Activated effector memory CD4-positive, alpha-beta T cell treated with Interleukin-2 at 50 U/mL for 16 hours (primary cell): ENCODE measurements around the gene MYOC.
A peak's percentile ranks its signal among the peaks of the same experiment; 100 is the strongest.
"Not testable (repeated sequence)": the region's sequence is repeated elsewhere in the genome, so short reads cannot be mapped to it uniquely, and the experiment has no call there.

ENCODE experiments used
- DNase-seq: peaks from one replicate; pipeline ENCODE4 v3.0.0-alpha.2; 2020

The MYOC gene

DNA sequence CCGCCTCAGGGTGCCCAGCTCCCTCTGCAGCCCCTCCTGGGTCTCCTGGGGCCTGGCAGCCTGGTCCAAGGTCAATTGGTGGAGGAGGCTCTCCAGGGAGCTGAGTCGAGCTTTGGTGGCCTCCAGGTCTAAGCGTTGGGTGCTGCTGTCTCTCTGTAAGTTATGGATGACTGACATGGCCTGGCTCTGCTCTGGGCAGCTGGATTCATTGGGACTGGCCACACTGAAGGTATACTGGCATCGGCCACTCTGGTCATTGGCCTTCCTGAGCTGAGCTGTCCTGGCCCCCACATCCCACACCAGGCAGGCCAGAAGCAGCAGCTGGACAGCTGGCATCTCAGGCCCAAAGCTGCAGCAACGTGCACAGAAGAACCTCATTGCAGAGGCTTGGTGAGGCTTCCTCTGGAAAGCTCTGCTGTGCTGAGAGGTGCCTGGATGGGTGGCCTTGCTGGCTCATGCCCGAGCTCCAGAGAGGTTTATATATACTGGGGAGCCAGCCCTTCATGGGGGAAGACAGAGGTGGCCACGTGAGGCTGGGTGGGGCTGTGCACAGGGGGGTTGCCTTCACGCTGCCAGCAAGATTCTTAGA is at the start of gene MYOC:
MYOC (minus strand) TSS at position 455 of the 589 bp plus-strand sequence; CDS start at position 378, 77 bp downstream.
- DNase-seq, result no peak

DNA sequence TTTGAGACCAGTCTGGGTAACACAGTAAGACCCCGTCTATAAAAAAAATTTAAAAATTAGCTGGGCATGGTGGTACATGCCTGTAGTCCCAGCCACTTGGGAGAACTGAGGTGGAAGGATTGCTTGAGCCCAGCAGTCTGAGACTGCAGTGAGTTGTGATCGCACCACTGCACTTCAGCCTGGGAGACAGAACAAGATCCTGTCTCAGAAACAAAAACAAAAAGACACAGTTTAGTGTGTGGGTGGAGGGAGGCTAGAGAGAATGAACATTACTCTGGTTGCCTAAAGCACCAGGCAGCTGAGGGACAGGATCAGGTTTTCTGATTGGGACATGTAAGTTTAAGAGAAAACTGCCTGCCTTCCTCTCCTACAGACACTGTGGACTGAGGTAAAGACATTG is 47.0 kb upstream of the MYOC start:
- no peak for DNase-seq

- not testable (repeated sequence) for DNase-seq
These were observed 43.3 kb upstream of the MYOC start for GRCh38 chr1:171695772-171696171.

DNA sequence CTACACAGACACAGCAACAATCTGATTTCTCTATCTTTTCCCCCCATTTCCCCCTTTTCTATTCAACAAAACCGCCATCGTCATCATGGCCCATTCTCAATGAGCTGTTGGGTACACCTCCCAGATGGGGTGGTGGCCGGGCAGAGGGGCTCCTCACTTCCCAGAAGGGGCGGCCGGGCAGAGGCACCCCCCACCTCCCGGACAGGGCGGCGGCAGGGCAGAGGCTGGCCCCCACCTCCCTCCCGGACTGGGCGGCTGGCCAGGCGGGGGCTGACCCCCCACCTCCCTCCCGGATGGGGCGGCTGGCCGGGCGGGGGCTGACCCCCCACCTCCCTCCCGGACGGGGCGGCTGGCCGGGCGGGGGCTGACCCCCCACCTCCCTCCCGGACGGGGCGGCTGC is 41.1 kb upstream of the MYOC start:
- DNase-seq, result not testable (repeated sequence)

DNA sequence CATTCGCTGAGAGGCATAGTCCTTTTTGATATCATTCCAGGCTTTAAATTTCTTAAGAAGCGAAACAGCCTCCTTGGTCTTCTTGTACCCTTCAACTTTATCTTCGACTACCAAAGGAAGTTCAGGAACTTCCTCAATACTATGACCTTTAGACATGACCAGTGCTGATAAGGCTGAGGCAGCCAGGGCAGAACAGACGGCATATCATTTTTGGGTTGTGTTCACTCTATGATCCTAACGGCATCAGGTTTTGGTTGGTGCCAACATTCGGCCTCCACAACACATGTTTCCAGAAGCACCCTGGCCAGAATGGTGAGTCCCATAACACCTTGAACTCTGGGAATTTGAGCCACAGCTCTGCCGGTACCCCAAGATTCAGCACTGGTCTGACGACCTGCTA is 31.4 kb upstream of the MYOC start:
- no peak for DNase-seq

DNA sequence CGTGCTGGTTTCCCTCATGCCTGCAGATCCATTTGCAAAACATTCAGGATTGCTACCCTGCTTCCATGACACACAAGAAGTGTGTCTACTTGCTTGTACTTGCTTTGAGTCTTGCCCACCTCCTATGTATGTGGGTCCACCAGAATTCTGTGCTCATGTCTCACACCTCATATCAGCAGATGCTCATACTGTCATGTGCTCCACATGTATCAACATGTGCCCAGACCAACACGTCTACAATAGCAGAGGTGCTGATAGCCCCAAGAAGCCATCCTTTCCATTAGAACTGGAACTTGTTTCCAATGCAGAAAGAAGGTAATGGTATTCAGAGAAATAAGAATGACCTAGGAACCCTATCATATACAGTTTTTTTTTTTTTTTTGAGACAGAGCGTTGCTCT is 27.9 kb upstream of the MYOC start:
- DNase-seq, result no peak

GRCh38 chr1:171676823-171677222 is 24.3 kb upstream of the MYOC start:
- DNase-seq, result no peak

DNA sequence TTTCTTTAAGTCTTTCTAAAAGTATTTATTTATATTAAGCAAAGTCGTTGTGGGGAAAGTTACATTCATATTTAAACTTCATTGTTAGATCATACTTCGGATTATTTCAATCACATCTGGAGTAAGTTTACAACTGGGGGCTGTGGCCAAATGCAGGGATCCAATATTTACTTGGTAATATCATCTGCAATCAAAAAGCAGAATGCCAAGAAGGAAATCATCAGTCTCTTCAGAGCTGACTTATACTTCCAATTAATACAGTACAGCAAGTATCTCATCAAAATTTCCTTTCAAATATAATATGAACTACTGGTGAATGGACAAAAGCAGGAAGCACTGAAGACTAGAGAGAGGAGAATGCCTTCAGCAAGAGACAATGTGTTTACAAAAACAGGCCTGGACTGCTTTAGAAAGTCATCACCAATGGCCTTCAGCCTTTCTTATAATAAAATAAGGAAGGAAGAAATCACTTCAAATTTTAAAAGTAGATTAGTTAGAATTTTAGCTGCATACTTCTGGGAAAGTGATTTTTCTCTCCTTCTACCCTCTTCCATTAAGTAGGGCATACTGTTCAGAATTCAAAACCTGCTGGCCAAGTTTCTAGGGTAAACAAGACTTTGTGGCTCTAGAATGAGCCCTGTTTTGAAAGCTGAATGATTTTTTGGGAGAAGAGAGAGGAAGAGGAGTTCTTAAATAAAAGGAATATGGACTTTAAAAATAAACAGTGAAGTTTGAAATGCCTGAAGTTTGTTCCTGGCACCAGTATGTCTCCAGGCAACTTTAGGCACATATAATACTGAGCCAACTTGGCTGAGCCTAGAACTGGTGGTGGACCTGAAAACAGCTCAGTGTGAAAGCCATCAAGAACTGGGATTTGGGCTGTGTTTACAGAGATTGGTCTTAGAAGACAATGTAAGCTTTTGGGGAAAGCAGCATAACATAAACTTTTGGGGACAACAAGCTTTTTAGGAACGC is 22.2 kb upstream of the MYOC start:
- no peak for DNase-seq

DNA sequence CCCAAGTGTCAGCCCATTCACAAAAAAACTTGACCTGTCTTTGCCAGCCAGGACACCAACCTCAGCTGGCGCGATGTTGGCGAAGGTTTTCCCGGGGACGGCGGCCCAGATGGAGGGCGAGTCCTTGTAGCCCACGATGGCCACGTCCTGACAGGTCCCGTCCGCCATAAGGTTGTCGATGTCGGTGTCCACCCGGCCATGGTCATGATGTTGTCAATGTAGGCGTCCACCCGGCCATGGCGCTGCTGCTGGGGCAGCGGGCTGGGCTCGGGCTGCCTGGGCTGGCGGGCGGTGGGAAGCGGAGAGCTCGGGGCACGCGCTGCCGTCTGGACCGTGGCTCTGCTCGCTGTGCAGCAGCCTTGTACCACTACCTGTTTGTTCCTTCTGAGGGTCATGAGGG is 18.3 kb upstream of the MYOC start:
- no peak for DNase-seq

DNA sequence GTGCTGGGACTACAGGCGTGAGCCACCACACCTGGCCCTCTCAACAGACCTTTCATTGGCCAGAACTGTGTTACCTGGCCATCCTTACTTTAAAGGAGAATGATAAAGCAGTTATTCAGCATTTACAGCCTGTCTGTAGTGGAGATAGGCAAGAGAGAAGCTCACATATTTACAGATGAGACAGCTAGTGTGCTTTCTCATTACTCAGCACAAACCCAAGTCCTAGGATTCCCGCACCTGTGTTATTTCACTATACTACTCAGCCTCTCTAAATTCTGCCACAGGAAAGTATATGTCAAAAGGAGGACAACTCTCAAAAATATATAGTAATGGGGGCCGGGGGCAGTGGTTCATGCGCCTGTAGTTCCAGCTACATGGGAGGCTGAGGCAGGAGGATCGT is 15.9 kb upstream of the MYOC start:
- no peak for DNase-seq

- no peak for DNase-seq
These were observed 13.8 kb upstream of the MYOC start for GRCh38 chr1:171666114-171666769.

- DNase-seq, result no peak
These were observed 12.5 kb upstream of the MYOC start for GRCh38 chr1:171664976-171665375.

- no peak for DNase-seq
These were observed 11.5 kb upstream of the MYOC start for GRCh38 chr1:171663854-171664575.

DNA sequence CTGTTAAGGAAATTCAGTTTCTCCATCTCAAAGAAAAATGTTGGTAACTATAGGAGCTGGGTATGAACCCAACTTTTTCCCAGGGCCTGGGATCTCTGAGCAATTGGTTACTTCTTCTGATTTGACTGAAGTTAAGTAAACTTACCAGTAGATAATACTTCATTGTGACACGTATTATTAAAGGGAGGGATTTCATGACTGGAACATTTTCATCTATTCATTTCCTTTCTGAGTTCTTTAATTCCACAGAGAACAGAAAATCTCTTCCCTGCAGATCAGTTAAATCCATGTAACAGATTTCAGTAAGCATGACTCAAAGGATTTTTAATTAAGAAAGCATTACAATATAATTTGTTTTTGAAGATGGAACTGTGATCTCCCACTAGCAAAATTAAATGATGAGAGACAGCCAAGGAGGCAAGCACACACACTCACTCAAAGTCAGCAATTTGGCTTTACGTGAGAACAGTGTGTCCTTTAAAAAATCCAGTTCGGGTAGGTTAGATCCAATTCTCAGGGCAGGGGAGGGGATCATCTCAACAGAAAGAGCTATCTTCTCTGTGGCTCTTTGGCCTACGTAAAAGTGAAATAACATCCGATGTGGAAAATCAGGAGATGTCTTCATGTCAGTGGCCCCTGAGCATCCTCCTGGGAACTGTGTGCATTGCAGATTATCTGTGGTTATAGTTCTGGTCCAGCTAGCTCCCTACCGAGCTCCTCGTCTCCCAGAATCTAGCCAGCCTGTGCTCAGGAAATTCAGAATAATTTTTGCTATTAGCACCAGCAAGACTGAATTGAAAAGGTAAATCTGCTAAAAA is 10.8 kb upstream of the MYOC start:
- DNase-seq, result no peak

DNA sequence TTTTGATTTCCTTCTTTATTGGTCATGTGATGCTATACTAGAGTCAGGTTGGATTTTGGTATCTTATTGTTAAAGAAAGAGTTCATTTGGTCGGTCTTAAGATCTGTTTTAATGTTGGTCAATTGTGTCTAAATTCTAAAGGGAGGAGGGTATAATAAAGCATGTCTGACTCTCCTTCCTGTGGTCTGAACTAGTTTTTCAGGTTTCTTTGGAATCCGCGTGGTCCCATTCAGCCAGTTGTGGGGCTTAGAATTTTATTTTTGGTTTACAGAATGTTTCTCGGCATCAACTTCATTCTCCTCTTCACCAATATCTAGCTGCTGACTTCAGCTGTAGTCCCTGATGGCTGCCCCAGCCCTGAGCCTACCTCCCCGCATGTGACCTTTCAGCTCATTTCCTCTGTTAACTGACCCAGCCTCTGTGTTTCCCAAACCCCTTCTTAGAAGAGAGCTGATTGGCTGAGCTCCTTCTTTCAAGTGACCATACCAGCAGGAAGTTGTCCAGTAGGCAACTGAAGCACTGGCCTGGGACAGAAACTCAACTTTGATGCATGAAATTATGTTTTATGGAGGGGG is 8.7 kb upstream of the MYOC start:
- DNase-seq, result no peak

- DNase-seq, result not testable (repeated sequence)
These were observed 3.7 kb upstream of the MYOC start for GRCh38 chr1:171656206-171656605.

DNA sequence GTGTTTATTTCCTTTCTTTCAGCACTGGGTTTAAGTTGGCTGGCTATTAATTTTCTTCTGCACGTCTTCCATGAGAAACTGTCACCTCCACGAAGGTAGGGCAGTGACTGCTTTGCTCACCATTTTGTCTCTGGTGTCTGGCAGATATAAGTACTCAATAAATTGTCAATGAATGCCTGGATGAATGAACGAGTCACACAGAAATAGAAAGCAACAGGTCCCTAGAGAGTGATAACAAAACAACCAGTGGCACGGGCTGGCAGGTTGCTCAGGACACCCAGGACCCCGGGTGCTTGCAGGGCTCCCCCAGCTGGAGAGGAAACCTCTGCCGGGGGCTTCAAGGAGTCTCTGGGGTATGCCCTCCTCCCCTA is 3.2 kb upstream of the MYOC start:
- no peak for DNase-seq

DNA sequence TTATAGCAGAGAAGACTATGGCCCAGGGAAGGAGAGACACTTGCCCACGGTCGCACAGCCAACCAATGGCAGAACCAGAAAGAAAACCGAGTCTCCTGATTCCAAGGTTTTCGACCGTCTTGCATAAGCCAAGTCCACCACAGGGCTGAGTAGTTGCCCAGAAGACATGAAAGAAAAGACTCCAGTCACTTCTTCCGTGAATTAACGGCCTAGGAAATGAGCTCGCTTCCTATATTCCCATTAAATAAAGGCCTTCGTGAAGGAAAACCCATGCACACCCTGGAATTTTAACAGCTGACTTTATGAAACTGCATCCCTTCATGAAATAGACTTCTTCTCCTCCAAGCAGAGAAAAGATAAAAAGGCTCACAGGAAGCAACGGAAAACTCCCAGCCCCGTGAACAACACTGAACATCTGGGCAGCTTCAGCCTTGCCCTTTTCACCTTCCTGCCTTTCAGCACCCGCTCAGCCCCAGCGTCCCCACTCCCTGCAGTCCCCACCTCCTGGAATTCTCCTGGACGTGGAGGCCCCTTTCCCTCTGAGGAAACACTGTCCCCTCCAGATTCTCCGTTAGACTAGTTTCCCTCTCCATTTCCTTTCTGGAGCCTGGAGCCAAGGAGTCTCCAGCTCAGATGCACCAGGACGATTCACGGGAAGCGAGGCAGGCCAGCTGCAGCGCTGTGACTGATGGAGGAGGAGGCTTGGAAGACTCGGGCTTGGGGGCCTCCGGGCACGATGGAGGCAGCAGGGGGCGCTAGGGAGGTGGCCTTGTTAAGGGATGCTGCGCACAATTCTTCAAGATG is 2.7 kb upstream of the MYOC start:
- peak; percentile 54 for DNase-seq

DNA sequence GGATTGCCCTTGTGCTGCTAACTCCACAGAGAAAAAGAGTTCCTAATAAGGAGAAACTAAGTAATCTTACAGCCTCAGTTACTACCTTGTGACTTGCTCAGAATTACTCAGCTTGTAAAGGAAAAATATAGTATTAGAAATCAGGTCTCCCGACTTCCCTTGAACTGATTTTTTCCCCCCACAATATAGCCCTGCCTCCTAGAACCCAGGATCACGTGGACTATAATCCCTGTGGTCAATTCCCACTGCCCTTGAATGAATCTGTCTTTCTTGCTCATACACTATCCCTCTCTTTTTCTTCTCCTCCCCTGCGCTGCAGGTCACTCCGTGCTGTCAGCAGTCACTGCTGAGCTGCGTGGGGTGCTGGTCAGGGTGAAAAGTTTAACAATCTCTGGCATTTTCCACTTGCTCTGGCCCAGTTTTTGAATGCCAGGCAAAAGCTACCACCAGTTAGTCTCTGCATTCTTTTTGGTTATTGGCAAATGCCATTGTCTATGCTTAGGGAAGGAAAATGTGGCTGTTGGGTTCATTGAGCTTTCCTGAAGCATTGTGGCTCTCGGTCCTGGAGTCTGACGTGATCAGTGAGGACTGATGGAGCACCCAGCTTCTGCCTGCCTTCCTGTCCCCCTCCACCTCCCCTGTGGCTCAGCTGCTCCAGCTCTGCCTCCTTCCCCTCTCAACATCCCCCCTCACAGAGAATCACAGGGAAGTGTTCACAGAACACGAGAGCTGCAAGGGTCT is 1.9 kb upstream of the MYOC start:
- DNase-seq, result no peak

- DNase-seq, result no peak
These were observed 1.3 kb upstream of the MYOC start for GRCh38 chr1:171653796-171654195.
